Epithelial cell of proximal tubule (primary cell): ENCODE data around the gene MCM3. TPM values are rescaled to one million over a fixed set of nuclear protein-coding genes. Genes with fewer than 3 reads are reported as not detected.

Source experiments
- DNase-seq: peaks from one replicate; pipeline ENCODE4 v3.0.0-alpha.2; 2011; ENCODE audit warnings: low read depth
- H3K4me3 ChIP-seq: 2 replicates; pipeline ENCODE4 v1.5.1; 2011; ENCODE audit warnings: low read depth, mild to moderate bottlenecking, low read length
- total RNA-seq: library from RNA; depleted of rRNA; stranded (reverse); fragments of >200 nt; gene quantifications from 2 replicates; pipeline ENCODE4 v1.2.3, GENCODE V29; 2015
- TF ChIP-seq, protein P1 (sequence below): conservative IDR thresholded peaks from 2 replicates; pipeline ENCODE4 v1.5.1; 2012; ENCODE audit warnings: low read depth, mild to moderate bottlenecking, low read length

The MCM3 gene
- total RNA-seq, 1 donor from 2014 or later = 137 TPM

DNA sequence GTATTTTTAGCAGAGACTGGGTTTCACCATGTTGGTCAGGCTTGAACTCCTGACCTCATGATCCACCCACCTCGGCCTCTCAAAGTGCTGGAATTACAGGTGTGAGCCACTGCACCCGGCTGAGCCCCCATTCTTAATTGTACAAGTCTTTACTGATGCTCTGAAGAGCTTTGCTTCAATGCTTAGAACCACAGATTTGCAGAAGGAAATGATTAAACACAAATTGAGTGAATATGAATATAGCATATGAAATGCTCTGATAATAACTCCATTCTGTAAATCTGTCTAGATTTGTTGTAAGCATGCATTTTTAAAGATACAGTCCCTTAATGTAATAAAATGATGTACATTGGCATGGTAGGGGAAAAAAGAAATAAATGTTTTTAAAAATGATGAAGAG is 4.3 kb upstream of the MCM3 start:
- H3K4me3 ChIP-seq = no peak overlapping the region
- TF ChIP-seq, protein P1, sequence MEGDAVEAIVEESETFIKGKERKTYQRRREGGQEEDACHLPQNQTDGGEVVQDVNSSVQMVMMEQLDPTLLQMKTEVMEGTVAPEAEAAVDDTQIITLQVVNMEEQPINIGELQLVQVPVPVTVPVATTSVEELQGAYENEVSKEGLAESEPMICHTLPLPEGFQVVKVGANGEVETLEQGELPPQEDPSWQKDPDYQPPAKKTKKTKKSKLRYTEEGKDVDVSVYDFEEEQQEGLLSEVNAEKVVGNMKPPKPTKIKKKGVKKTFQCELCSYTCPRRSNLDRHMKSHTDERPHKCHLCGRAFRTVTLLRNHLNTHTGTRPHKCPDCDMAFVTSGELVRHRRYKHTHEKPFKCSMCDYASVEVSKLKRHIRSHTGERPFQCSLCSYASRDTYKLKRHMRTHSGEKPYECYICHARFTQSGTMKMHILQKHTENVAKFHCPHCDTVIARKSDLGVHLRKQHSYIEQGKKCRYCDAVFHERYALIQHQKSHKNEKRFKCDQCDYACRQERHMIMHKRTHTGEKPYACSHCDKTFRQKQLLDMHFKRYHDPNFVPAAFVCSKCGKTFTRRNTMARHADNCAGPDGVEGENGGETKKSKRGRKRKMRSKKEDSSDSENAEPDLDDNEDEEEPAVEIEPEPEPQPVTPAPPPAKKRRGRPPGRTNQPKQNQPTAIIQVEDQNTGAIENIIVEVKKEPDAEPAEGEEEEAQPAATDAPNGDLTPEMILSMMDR = no peak
- DNase-seq = no peak

GRCh38 chr6:52288216-52288615 is 3.7 kb upstream of the MCM3 start:
- no peak for DNase-seq
- H3K4me3 ChIP-seq = no peak overlapping the region
- TF ChIP-seq, protein P1 = no peak

GRCh38 chr6:52286798-52287432 is 2.4 kb upstream of the MCM3 start:
- no peak for DNase-seq
- TF ChIP-seq, protein P1 = peak; percentile 98
- H3K4me3 ChIP-seq = no peak overlapping the region

DNA sequence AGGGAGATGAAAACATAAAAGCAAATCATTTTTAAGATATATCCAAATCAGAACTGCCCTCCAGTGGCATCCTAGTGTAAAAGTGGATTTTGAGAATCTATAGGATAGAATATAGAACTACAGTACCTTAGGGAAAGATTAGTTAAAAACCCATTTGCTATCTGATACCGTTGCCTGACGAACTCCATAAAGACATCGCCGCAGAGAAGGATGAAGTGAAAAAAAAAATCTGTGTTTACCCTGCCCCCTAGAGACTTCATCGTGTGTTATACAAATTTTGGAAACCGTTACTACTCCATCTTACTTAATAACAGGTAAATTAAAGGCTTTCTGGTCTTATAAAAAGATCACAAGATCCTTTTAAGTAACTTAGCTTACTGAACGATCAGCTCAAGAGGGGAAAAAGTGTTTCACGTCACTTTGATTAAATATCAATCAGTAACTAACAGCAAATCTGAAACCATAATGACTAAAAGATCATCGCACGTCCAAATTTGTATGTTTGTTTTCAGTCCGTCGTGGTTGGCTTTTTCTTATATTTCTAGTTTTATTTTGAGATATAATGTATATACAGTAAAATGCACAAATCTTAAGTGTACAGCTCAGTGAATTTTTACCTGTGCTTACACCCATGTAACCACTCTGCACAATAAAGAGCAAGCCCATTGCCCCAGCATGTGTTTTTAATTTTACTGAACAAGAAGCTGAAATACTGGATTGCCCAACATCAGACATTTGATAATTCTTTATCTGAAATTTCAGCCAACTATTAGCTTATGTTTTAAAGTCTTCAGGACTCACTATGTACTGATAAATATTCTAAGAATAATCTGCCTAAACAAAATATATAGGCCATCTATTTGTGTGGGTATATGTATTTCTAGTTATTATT is 881 bp upstream of the MCM3 start:
- DNase-seq = no peak
- TF ChIP-seq, protein P1 = peak; percentile 40
- H3K4me3 ChIP-seq = peak overlapping the region; percentile 88

DNA sequence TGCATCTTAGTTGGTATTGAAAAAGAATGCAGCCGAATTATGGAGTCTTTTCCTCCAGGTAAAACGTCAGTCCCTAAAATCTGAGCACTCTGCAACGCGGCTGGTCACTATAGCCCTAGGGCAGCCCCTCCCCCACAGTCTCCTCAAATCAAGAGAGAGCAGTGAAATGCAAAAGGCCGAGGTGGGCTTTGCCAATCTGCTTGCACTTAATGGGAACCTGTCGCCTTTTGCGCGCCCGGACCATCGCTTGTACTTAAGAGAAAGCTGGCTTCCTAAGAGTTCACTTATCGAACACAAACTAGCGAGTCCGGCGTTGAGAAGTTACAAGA is 447 bp downstream of the MCM3 start:
- peak overlapping the region; percentile 88 for H3K4me3 ChIP-seq
- DNase-seq = no peak
- TF ChIP-seq, protein P1 = no peak

GRCh38 chr6:52283111-52283510 is 1.4 kb downstream of the MCM3 start:
- DNase-seq = no peak
- TF ChIP-seq, protein P1 = no peak
- H3K4me3 ChIP-seq = peak overlapping the region; percentile 88
